Measurements from ENCODE around the gene IRAK1.

DNA sequence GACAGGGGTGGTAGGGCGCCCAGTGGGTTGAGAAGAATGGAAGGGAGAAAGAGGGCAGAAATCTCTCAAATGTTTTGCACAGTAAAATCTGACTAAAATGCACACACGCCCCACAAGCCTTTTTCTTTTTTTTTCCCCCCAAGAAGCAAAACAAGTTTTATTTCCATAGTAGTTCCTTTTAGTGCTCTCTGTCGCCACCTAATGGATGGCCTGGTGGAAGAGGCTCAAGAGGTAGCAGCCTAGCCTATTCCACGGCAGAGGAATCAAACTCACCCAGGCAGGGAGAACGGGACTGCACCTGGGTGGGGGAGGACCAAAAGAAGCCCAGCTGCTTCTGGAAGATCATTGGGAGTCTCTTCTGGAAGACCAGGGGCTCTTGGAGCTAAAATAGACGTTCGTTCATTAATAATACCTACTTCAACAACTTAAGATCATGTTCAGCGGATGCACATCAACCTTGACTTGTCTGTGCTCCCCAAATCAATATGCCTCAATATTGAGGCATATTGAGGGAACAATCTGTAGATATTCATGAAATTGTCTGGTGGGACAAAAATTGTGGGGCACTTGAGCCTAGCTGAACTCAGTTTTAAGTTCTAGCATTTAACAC lies 31.6 kb upstream of the IRAK1 start:
- TF ChIP-seq CTCF (IDR thresholded peaks at IDR 0.05): peak; percentile 42 to 78 (median 55)
- TF ChIP-seq POLR2A (IDR thresholded peaks at IDR 0.05): no peak
- TF ChIP-seq POLR2AphosphoS5 (IDR thresholded peaks at IDR 0.05): no peak
- no peak for TF ChIP-seq EP300 (IDR thresholded peaks at IDR 0.05)

All from gastroesophageal sphincter (tissue), 3 donors.